A673 (cell line): Measurements from ENCODE around the gene TOR2A. TPM values are rescaled to one million over a fixed set of nuclear protein-coding genes. Genes with fewer than 3 reads are reported as not detected.

ENCODE experiments used
- BruUV-seq: library from RNA; stranded (reverse); fragments of 400-500 nt; replicated peaks from 2 replicates; lab custom pipeline; 2021; lab: Mats Ljungman, UMichigan
- CTCF ChIA-PET: fragments of 300-600 bp; sonication (Branson Sonifier 250); formaldehyde crosslinking; loops from one replicate; lab custom pipeline; 2022; ENCODE audit warnings: antibody characterized with exemption; lab: Charles Lee
- POLR2A ChIA-PET: fragments of 300-600 bp; sonication (Branson Sonifier 250); formaldehyde crosslinking; loops from one replicate; lab custom pipeline; 2022; ENCODE audit warnings: antibody characterized with exemption; ENCODE audit not compliant: low non-redundant PET; lab: Charles Lee
- DNase-seq: peaks from one replicate; pipeline ENCODE4 v3.0.0-alpha.2; 2015; ENCODE audit warnings: low spot score
- H3K27ac ChIP-seq: fragments of 200-600 bp; sonication (generic); 2 replicates; pipeline ENCODE4 v1.5.1; 2016; ENCODE audit warnings: mixed run types, low read depth, mild to moderate bottlenecking, mixed read lengths, antibody characterized with exemption, low read length; ENCODE audit not compliant: poor library complexity, severe bottlenecking
- H3K27me3 ChIP-seq: fragments of 200-600 bp; sonication (generic); replicated peaks from 2 replicates; pipeline ENCODE4 v1.6.1; 2017; ENCODE audit warnings: mixed run types, low read depth, mild to moderate bottlenecking, mixed read lengths, antibody characterized with exemption, low read length; ENCODE audit not compliant: insufficient read depth, poor library complexity
- H3K36me3 ChIP-seq: fragments of 200-600 bp; sonication (generic); 2 replicates; pipeline ENCODE4 v1.6.1; 2016; ENCODE audit warnings: mixed run types, mild to moderate bottlenecking, mixed read lengths, antibody characterized with exemption, low read length; ENCODE audit not compliant: insufficient read depth, poor library complexity, severe bottlenecking
- H3K4me1 ChIP-seq: fragments of 200-600 bp; sonication (generic); 2 replicates; pipeline ENCODE4 v1.6.1; 2017; ENCODE audit warnings: mixed run types, mild to moderate bottlenecking, mixed read lengths, antibody characterized with exemption, low read length; ENCODE audit not compliant: insufficient read depth, poor library complexity, severe bottlenecking
- H3K4me3 ChIP-seq: fragments of 200-600 bp; sonication (generic); 2 replicates; pipeline ENCODE4 v1.5.1; 2016; ENCODE audit warnings: low read depth, mixed run types, mild to moderate bottlenecking, mixed read lengths, low read length; ENCODE audit not compliant: poor library complexity, severe bottlenecking
- H3K9me3 ChIP-seq: fragments of 200-600 bp; sonication (generic); 2 replicates; pipeline ENCODE4 v1.6.1; 2016; ENCODE audit warnings: mixed run types, low read depth, mild to moderate bottlenecking, mixed read lengths, antibody characterized with exemption, low read length; ENCODE audit not compliant: poor library complexity, severe bottlenecking
- EZH2 ChIP-seq: fragments of 200-600 bp; sonication (generic); IDR thresholded peaks from 2 replicates; pipeline ENCODE4 v1.6.1; 2017; ENCODE audit warnings: borderline replicate concordance, low read depth, mild to moderate bottlenecking, mixed read lengths, antibody characterized with exemption, low read length; ENCODE audit not compliant: poor library complexity, severe bottlenecking
- intact Hi-C: fragments of 100-400 bp; cut with micrococcal nuclease; formaldehyde crosslinking; loops from one replicate; pipeline ENCODE4 v1.10.0; 2022; ENCODE audit not compliant: unreplicated experiment
- total RNA-seq: library from RNA; stranded (reverse); gene quantifications from 2 replicates; pipeline ENCODE4 v1.2.3, GENCODE V29; 2021
- TF ChIP-seq, protein P1 (sequence below): fragments of 300-800, 200-600 bp; sonication (generic); conservative IDR thresholded peaks from 2 replicates; pipeline ENCODE4 v1.5.1; 2017; ENCODE audit warnings: low read depth, mild to moderate bottlenecking, antibody characterized with exemption, low read length, moderate library complexity, mixed read lengths

TOR2A gene
- total RNA-seq, 1 experiment from 2014 or later: 9.2 TPM

DNA sequence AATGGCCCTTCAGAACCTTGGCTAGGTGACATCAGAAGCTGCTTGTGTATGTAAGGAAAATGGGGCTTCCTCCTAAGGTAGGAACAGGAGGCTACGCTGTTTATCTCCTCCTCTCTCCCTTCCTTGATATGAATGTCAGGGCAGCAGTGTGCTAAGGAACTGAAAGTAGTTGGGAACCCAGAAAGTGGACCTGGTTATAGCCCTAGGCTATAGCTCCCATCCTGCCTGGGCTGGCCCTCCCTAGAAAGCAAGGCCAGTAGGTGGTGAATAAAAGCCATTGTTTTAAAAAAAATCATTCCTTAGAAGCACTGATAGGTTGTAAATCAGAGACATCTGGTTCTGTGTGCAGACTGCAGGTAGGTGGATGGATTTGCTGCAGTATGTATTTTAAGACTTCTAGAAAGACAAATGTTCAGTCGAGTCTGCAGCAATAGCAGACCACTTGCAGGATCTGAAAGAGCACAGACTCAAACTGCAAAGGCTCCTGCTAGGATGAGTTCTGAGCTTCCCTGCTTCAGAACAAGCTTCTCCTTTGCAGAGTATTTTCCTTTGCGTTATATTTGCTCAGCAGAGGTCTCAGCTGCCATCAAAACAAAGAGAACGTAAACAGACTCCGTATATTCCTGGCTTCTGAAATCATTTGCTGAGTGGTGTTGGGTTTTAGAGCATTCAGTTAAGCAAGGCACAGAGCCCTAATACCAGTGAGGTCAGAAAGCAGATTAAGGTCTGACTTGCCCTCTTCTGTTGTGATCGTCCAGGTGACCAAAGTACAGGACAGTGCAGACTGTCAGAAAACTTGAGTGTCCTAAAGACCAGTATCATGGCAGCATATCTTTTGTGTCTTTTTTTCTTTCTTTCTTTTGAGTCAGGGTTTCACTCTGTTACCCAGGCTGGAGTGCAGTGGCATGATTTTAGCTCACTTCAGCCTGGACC lies 48.4 kb downstream of the TOR2A start:
- POLR2A ChIA-PET: no interaction called here
- Histone ChIP-seq H3K27me3 (no peaks in the 10 kb centered on the region), H3K4me3 (no peak overlapping the region), H3K27ac (no peak overlapping the region), H3K4me1 (no peaks in the 10 kb centered on the region), H3K9me3 (no peaks in the 10 kb centered on the region), H3K36me3 (no peaks in the 10 kb centered on the region)
- no peak for DNase-seq
- no TSS peak for BruUV-seq
- intact Hi-C loops: no loop called here
- CTCF ChIA-PET: no interaction called here
- TF ChIP-seq EZH2: no peak
- TF ChIP-seq, protein P1, sequence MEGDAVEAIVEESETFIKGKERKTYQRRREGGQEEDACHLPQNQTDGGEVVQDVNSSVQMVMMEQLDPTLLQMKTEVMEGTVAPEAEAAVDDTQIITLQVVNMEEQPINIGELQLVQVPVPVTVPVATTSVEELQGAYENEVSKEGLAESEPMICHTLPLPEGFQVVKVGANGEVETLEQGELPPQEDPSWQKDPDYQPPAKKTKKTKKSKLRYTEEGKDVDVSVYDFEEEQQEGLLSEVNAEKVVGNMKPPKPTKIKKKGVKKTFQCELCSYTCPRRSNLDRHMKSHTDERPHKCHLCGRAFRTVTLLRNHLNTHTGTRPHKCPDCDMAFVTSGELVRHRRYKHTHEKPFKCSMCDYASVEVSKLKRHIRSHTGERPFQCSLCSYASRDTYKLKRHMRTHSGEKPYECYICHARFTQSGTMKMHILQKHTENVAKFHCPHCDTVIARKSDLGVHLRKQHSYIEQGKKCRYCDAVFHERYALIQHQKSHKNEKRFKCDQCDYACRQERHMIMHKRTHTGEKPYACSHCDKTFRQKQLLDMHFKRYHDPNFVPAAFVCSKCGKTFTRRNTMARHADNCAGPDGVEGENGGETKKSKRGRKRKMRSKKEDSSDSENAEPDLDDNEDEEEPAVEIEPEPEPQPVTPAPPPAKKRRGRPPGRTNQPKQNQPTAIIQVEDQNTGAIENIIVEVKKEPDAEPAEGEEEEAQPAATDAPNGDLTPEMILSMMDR: no peak

DNA sequence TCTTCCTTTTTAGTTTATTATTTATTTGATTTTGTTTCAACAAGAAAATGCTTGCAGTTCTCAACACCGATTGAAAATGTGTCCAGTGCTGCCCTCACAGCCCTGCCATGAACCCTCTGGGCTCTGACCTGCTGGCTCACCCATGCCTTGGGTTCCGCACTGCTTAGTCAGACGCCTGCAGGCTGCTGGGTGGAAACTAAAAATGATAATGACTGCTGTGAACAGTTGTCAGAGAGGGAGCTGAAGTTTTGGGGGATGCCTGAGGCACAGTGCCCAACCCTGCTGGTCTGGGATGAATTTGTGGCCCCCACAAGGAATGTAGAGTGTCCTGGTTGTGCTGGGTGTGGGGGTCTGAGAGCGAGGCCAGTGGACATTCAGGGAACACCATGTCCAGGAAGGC lies 50.5 kb downstream of the TOR2A start:
- intact Hi-C loops: no loop called here

DNA sequence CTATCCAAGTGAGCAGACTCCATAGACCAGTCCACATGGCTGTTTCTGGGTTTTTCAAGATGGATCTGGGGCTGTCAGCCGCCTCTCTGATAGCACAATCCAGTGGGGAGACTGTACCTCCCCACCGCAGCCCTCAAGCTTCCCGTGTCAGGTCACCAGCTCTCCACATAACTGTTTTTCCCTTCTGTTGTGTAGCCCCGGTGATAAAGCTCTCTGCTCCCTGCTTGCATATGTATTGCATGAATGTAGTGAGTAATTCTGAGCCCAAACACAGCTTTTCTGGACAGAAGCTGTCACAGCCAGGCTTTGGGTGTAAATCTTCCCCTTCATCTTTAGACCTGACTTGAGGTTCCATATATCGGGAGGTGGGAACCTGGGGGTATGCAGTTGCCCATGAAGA lies 51.4 kb downstream of the TOR2A start:
- POLR2A ChIA-PET: no interaction called here
- CTCF ChIA-PET: interaction anchor here (0.5 kb wide), 1 partner anchor 341 kb away, joined by 7 read pairs; no protein-coding TSS in a partner anchor
- BruUV-seq: no TSS peak
- no peak for DNase-seq
- Histone ChIP-seq H3K4me1 (no peaks in the 10 kb centered on the region), H3K36me3 (no peaks in the 10 kb centered on the region), H3K27me3 (no peaks in the 10 kb centered on the region), H3K27ac (no peak overlapping the region), H3K9me3 (no peaks in the 10 kb centered on the region), H3K4me3 (no peak overlapping the region)
- TF ChIP-seq, protein P1: no peak
- no peak for TF ChIP-seq EZH2
- intact Hi-C loops: no loop called here

More for the DNA sequence above, 50.5 kb downstream of the TOR2A start:
- DNase-seq: no peak
- Histone ChIP-seq H3K36me3 (no peaks in the 10 kb centered on the region), H3K9me3 (no peaks in the 10 kb centered on the region), H3K27ac (no peak overlapping the region), H3K27me3 (no peaks in the 10 kb centered on the region), H3K4me1 (no peaks in the 10 kb centered on the region), H3K4me3 (no peak overlapping the region)
- no TSS peak for BruUV-seq
- POLR2A ChIA-PET: no interaction called here
- TF ChIP-seq, protein P1: no peak
- TF ChIP-seq EZH2: no peak
- CTCF ChIA-PET: no interaction called here
